PFSK-1 (cell line): Measurements from ENCODE around the gene PEX11G.

Source experiments
- FOXP2 ChIP-seq: optimal IDR thresholded peaks from 2 replicates; pipeline ENCODE3; 2011; ENCODE audit warnings: borderline replicate concordance, control low read depth, inconsistent platforms; ENCODE audit not compliant: insufficient read depth; ENCODE audit errors: extremely low read length, extremely low read depth
- POLR2AphosphoS5 ChIP-seq: IDR thresholded peaks from 2 replicates; pipeline ENCODE4 v1.6.1; 2012; ENCODE audit warnings: low read depth, mild to moderate bottlenecking, control low read depth, low read length, moderate library complexity
- REST ChIP-seq, 2 experiments: IDR thresholded peaks; 2 replicates each; pipeline versions ENCODE4 v1.6.1 to v1.8.0; 2011 to 2012; ENCODE audit warnings: low read depth in 2 of 2, low read length in 2 of 2, control low read depth in 1 of 2, inconsistent platforms in 1 of 2, mild to moderate bottlenecking in 1 of 2, moderate library complexity in 1 of 2; ENCODE audit not compliant: insufficient read depth in 1 of 2
- SIN3A ChIP-seq: IDR thresholded peaks from 2 replicates; pipeline ENCODE4 v1.6.1; 2012; ENCODE audit warnings: mild to moderate bottlenecking, low read length, moderate library complexity, borderline replicate concordance; ENCODE audit not compliant: insufficient read depth
- TAF1 ChIP-seq: IDR thresholded peaks from 2 replicates; pipeline ENCODE4 v1.6.1; 2012; ENCODE audit warnings: low read length, control low read depth, borderline replicate concordance; ENCODE audit not compliant: insufficient read depth

Gene PEX11G

GRCh38 chr19:7513809-7514642 lies 25.2 kb upstream of the PEX11G start:
- TF ChIP-seq TAF1 (no peak), POLR2AphosphoS5 (no peak), SIN3A (no peak)

- TF ChIP-seq POLR2AphosphoS5 (no peak), SIN3A (no peak), REST (IDR thresholded peaks at IDR 0.05; ENCODE audit: insufficient read depth in 1 of 2, low read depth in 2 of 2, low read length in 2 of 2) (no peak), TAF1 (no peak), FOXP2 (no peak)
Measured at GRCh38 chr19:7512400-7512851, 23.6 kb upstream of the PEX11G start.

GRCh38 chr19:7509625-7510024 lies 20.8 kb upstream of the PEX11G start:
- TF ChIP-seq POLR2AphosphoS5 (no peak), REST (IDR thresholded peaks at IDR 0.05; ENCODE audit: insufficient read depth in 1 of 2, low read depth in 2 of 2, low read length in 2 of 2) (peak; percentile 95 to 97), FOXP2 (no peak), SIN3A (no peak), TAF1 (no peak)

GRCh38 chr19:7507884-7508283 lies 19.0 kb upstream of the PEX11G start:
- TF ChIP-seq FOXP2 (peak; percentile 24), TAF1 (no peak), POLR2AphosphoS5 (no peak), REST (IDR thresholded peaks at IDR 0.05; ENCODE audit: insufficient read depth in 1 of 2, low read depth in 2 of 2, low read length in 2 of 2) (0 out of 4 replicates have a peak, but pooled peaks of 1 of the 2 experiments have one; percentile 42), SIN3A (no peak)

- TF ChIP-seq REST (IDR thresholded peaks at IDR 0.05; ENCODE audit: insufficient read depth in 1 of 2, low read depth in 2 of 2, low read length in 2 of 2) (no peak), TAF1 (peak; percentile 29; the same call in 1 of the 2 replicates), SIN3A (no peak)
Measured at GRCh38 chr19:7506385-7507328, 17.8 kb upstream of the PEX11G start.
